Activated CD4-positive, alpha-beta T cell treated with anti-CD3 and anti-CD28 coated beads, Interleukin-2, amount 50 U/mL, for 16 hours (primary cell): ENCODE measurements around the gene EMX1.

Source experiments
- DNase-seq: peaks from one replicate; pipeline ENCODE4 v3.0.0-alpha.2; 2020

Gene EMX1

GRCh38 chr2:72961036-72961720 is 43.9 kb downstream of the EMX1 start:
- no peak for DNase-seq

- no peak for DNase-seq
Measured at GRCh38 chr2:72961853-72962468, 44.6 kb downstream of the EMX1 start.

- DNase-seq, result no peak
Measured at GRCh38 chr2:72962911-72963310, 45.6 kb downstream of the EMX1 start.

- DNase-seq, result no peak
Measured at GRCh38 chr2:72963423-72964145, 46.3 kb downstream of the EMX1 start.

GRCh38 chr2:72964146-72964525 is 46.8 kb downstream of the EMX1 start:
- no peak for DNase-seq

GRCh38 chr2:72965016-72965415 is 47.7 kb downstream of the EMX1 start:
- DNase-seq, result no peak

- DNase-seq, result no peak
Measured at GRCh38 chr2:72965770-72966450, 48.6 kb downstream of the EMX1 start.

GRCh38 chr2:72968286-72968685 is 51.0 kb downstream of the EMX1 start:
- DNase-seq, result no peak

GRCh38 chr2:72969706-72970105 is 52.4 kb downstream of the EMX1 start:
- DNase-seq, result no peak

- DNase-seq, result no peak
Measured at GRCh38 chr2:72971036-72971435, 53.7 kb downstream of the EMX1 start.

GRCh38 chr2:72972352-72973136 is 55.2 kb downstream of the EMX1 start:
- no peak for DNase-seq

- no peak for DNase-seq
Measured at GRCh38 chr2:72973137-72973535, 55.8 kb downstream of the EMX1 start.

- DNase-seq, result peak; percentile 42
Measured at GRCh38 chr2:72973566-72974435, 56.5 kb downstream of the EMX1 start.

- DNase-seq, result no peak
Measured at GRCh38 chr2:72974436-72974754, 57.1 kb downstream of the EMX1 start.

- DNase-seq, result no peak
Measured at GRCh38 chr2:72975017-72975416, 57.7 kb downstream of the EMX1 start.

GRCh38 chr2:72979896-72980295 is 62.6 kb downstream of the EMX1 start:
- no peak for DNase-seq

- no peak for DNase-seq
Measured at GRCh38 chr2:72980535-72981217, 63.4 kb downstream of the EMX1 start.

- DNase-seq, result no peak
Measured at GRCh38 chr2:72981536-72981935, 64.2 kb downstream of the EMX1 start.

- no peak for DNase-seq
Measured at GRCh38 chr2:72982219-72982618, 64.9 kb downstream of the EMX1 start.

GRCh38 chr2:72982781-72983499 is 65.6 kb downstream of the EMX1 start:
- no peak for DNase-seq
